ENCODE data around the gene NEK11. TPM values are rescaled to one million over a fixed set of nuclear protein-coding genes. Genes with fewer than 3 reads are reported as not detected.

The NEK11 gene
- total RNA-seq, 2 donors from 2014 or later: 5.5 to 5.8 TPM

DNA sequence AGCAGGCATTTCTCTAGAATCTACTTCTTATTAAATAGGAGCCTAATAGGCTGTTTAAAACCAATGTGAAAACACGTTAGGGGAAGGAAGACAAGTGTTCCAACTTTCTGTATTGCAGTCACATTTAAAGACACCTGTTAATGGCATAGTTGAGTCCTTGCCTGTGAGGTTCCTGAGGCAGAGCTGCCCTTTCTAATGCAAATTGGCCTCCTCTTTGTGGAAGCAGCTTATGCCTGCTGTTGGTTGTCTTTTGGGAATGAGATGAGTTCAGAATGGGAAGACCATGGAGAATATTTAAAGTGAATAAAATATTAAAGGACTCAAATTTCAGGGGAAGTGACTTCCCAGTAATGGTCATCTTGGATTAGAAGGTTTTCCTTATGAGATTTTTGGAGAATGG is 51.2 kb downstream of the NEK11 start:
- intact Hi-C loops (cut with DNase I): no loop called here
- TF ChIP-seq, protein P1, sequence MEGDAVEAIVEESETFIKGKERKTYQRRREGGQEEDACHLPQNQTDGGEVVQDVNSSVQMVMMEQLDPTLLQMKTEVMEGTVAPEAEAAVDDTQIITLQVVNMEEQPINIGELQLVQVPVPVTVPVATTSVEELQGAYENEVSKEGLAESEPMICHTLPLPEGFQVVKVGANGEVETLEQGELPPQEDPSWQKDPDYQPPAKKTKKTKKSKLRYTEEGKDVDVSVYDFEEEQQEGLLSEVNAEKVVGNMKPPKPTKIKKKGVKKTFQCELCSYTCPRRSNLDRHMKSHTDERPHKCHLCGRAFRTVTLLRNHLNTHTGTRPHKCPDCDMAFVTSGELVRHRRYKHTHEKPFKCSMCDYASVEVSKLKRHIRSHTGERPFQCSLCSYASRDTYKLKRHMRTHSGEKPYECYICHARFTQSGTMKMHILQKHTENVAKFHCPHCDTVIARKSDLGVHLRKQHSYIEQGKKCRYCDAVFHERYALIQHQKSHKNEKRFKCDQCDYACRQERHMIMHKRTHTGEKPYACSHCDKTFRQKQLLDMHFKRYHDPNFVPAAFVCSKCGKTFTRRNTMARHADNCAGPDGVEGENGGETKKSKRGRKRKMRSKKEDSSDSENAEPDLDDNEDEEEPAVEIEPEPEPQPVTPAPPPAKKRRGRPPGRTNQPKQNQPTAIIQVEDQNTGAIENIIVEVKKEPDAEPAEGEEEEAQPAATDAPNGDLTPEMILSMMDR (IDR thresholded peaks at IDR 0.05): no peak
- Histone ChIP-seq H3K27ac (no peak overlapping the region), H3K36me3 (no peaks in the 10 kb centered on the region), H3K9me3 (no peaks in the 10 kb centered on the region), H3K4me1 (no peaks in the 10 kb centered on the region), H3K9ac (ENCODE audit: low read depth in 2 of 2, low read length in 2 of 2) (no peak overlapping the region), H3K27me3 (no peaks in the 10 kb centered on the region), H3K4me3 (no peak overlapping the region)
- DNase-seq: no peak

DNA sequence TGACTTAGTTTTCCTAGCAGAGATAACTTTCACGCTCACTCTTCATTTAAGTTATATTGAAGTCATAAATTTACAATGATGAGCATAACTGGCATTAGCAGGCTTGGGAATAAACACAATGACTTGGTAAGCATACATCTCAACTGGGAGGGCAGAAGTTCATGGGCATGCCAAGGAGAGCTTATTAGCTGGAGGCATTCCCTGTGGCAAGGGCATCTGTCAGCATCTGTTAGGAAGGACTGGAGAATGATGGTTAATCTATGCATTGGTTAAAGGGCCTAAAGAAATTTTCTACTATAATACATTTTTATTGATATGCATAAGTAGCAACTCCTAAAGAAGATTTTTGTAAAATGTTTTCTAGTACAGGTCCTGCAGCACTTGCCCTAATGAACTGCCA is 52.4 kb downstream of the NEK11 start:
- Histone ChIP-seq H3K27me3 (no peaks in the 10 kb centered on the region), H3K4me3 (no peak overlapping the region), H3K4me1 (no peaks in the 10 kb centered on the region), H3K27ac (no peak overlapping the region), H3K9me3 (no peaks in the 10 kb centered on the region), H3K9ac (ENCODE audit: low read depth in 2 of 2, low read length in 2 of 2) (no peak overlapping the region), H3K36me3 (no peaks in the 10 kb centered on the region)
- DNase-seq: no peak
- intact Hi-C loops (cut with DNase I): no loop called here
- TF ChIP-seq, protein P1 (IDR thresholded peaks at IDR 0.05): no peak

DNA sequence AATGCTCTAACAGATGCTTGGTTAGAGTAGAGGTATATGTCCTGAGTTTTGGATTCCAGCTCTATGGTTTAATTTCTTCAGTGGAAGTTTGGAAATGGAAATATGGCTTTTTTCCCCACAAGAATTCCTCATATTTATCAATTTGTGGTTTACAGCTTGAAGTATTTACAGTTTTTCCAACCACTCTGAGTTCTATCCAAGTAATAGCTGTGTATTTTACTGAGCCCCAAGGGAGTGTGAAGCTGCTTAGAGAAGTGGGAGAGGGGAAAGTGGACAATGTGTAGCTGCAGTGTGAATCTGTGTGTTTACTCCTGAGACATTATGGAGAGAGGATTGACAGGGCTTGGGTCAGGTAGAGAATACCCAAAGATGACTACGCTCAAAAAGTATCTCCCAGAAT is 54.5 kb downstream of the NEK11 start:
- Histone ChIP-seq H3K27me3 (no peaks in the 10 kb centered on the region), H3K4me3 (no peak overlapping the region), H3K36me3 (no peaks in the 10 kb centered on the region), H3K4me1 (no peaks in the 10 kb centered on the region), H3K27ac (no peak overlapping the region), H3K9ac (ENCODE audit: low read depth in 2 of 2, low read length in 2 of 2) (no peak overlapping the region), H3K9me3 (no peaks in the 10 kb centered on the region)
- intact Hi-C loops (cut with DNase I): no loop called here
- DNase-seq: no peak
- TF ChIP-seq, protein P1 (IDR thresholded peaks at IDR 0.05): no peak

DNA sequence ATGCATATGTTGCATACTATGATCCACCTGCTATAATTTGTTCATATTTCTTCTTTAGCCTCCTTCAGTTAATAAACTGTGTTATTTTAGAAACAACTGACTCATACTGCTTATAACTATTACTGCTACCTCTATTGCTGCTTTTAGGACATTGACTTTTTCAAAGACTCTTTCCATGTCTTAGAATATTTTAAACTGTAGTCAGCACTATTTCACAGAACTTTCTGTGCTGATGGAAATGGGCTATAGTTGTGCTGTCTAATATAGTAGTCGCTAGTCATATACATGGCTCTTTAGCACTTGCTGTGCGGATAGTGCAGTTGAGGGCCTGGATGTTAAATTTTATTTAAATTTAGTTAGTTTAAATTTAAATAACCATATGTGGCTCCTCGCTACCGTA is 55.6 kb downstream of the NEK11 start:
- TF ChIP-seq, protein P1 (IDR thresholded peaks at IDR 0.05): no peak
- H3K9me3 ChIP-seq: no peaks in the 10 kb centered on the region

DNA sequence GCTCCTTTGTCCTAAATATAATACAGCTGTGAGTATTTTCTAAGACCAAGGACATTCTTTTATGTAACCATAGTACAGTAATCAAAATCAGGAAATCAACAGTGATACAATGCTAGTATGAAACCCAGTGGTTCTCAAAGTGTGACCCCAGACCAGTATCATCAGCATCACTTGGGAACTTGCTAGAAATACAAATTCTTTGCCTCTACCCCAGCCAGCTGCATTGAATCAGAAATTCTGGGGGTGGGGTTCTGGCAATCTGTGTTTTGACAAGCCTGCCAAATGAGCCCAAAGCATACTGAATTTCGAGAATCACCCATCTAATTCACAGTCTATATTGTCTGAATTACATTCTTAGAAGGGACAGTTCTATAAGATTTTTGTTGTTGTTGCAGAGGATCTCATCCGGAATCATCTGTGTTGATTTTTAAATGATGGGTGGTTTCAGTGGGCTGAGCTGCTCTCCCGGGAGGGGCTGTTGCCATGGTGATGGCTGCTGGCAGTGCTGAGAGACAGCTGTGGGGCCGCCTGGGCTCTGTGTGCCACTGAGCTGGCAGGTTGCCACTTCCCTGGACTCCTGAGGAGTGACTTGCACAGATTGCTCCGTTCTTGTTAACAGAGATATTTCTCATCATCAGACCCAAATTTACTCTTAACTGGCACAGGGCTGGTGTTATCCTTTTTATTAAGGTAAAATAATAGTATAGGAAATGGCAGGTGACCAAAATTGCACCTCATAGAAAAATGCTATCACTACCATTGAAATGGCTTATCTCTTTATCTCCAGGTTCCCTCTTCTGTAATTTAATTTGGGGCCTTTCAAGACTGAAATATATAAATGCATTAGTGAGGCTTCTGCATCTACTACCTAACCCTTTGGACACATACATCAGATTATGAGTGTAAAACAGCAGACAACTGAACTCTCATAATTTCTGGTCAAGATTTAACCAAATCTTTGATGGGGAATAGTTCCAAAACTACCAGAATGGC is 56.5 kb downstream of the NEK11 start:
- TF ChIP-seq, protein P1 (IDR thresholded peaks at IDR 0.05): no peak
- no peak for DNase-seq
- Histone ChIP-seq H3K9me3 (no peaks in the 10 kb centered on the region), H3K27me3 (no peaks in the 10 kb centered on the region), H3K4me1 (no peaks in the 10 kb centered on the region), H3K4me3 (no peak overlapping the region), H3K9ac (ENCODE audit: low read depth in 2 of 2, low read length in 2 of 2) (no peak overlapping the region), H3K27ac (no peak overlapping the region), H3K36me3 (no peaks in the 10 kb centered on the region)
- intact Hi-C loops (cut with DNase I): no loop called here

More for the DNA sequence above, 55.6 kb downstream of the NEK11 start:
- Histone ChIP-seq H3K4me3 (no peak overlapping the region), H3K9ac (ENCODE audit: low read depth in 2 of 2, low read length in 2 of 2) (no peak overlapping the region), H3K4me1 (no peaks in the 10 kb centered on the region), H3K27ac (no peak overlapping the region), H3K36me3 (no peaks in the 10 kb centered on the region), H3K27me3 (no peaks in the 10 kb centered on the region)
- intact Hi-C loops (cut with DNase I): no loop called here
- DNase-seq: no peak

All from colonic mucosa (tissue), 4 donors.